ENCODE measurements around the gene AAK1.

The AAK1 gene

GRCh38 chr2:69566669-69567068 is 76.9 kb downstream of the AAK1 start:
- DNase-seq (ENCODE audit: low read depth, low spot score) = no peak
- H3K9me3 ChIP-seq (ENCODE audit: insufficient read depth, low read length) = no peaks in the 10 kb centered on the region
- H3K4me1 ChIP-seq (ENCODE audit: insufficient read depth, insufficient read length) = no peaks in the 10 kb centered on the region
- no peaks in the 10 kb centered on the region for H3K27me3 ChIP-seq (ENCODE audit: insufficient read depth, insufficient read length)
- H3K4me3 ChIP-seq (ENCODE audit: insufficient read length, low read depth) = no peak overlapping the region
- no peak overlapping the region for H3K9ac ChIP-seq (ENCODE audit: insufficient read length, low read depth)
- peaks cover 8% of the 10 kb centered on the region for H3K36me3 ChIP-seq (ENCODE audit: insufficient read depth, insufficient read length, low read length)
- TF ChIP-seq SUZ12 (IDR thresholded peaks at IDR 0.05; ENCODE audit: extremely low read depth, insufficient read depth, insufficient read length) (no peak), YY1 (IDR thresholded peaks at IDR 0.05; ENCODE audit: insufficient read depth, insufficient read length) (no peak), ZNF274 (IDR thresholded peaks at IDR 0.05; ENCODE audit: low read depth, low read length) (no peak)

DNA sequence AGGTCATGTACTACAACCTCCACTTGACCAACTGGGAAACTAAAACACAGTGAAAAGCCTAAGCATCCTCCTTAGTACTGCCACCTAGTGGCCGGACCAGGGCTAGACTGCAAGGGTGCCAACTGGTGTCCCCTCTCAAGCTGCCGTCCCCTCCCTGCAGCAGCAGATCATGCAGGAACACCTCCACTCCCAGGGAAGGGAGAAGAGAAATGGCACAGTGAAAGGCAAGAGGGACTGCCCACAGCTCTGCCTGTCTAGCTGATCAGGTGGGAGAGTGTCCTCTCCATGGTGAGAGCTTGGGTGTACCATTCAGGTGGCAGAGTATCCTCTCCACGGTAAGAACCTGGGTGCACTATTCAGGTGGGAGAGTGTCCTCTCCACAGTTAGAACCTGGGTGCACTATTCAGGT is 78.1 kb downstream of the AAK1 start:
- no peaks in the 10 kb centered on the region for H3K4me1 ChIP-seq (ENCODE audit: insufficient read depth, insufficient read length)
- H3K9ac ChIP-seq (ENCODE audit: insufficient read length, low read depth) = no peak overlapping the region
- DNase-seq (ENCODE audit: low read depth, low spot score) = peak; percentile 68
- no peaks in the 10 kb centered on the region for H3K9me3 ChIP-seq (ENCODE audit: insufficient read depth, low read length)
- no peak for TF ChIP-seq YY1 (IDR thresholded peaks at IDR 0.05; ENCODE audit: insufficient read depth, insufficient read length)
- no peak for TF ChIP-seq ZNF274 (IDR thresholded peaks at IDR 0.05; ENCODE audit: low read depth, low read length)
- no peak for TF ChIP-seq SUZ12 (IDR thresholded peaks at IDR 0.05; ENCODE audit: extremely low read depth, insufficient read depth, insufficient read length)
- peaks cover 8% of the 10 kb centered on the region for H3K36me3 ChIP-seq (ENCODE audit: insufficient read depth, insufficient read length, low read length)
- H3K4me3 ChIP-seq (ENCODE audit: insufficient read length, low read depth) = no peak overlapping the region
- no peaks in the 10 kb centered on the region for H3K27me3 ChIP-seq (ENCODE audit: insufficient read depth, insufficient read length)

DNA sequence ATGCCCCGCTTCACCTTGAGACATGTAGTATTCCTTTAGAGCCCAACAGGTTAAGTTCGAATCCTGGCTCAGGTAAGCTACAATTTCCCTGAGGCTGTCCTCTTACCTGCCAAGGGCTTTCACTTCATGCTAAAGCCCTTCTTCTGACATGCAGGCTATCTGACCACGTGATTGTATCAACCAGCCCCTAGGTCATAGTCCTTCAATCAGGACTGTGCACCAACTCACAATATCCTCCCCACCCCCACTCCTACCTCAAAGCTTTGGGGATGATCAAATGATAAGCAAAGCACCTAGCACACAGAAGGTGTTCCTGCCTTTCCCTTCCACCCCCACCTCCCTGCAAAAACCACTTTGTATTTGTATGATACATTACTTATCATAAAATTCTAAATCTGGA is 78.9 kb downstream of the AAK1 start:
- Histone ChIP-seq H3K9me3 (ENCODE audit: insufficient read depth, low read length) (no peaks in the 10 kb centered on the region), H3K36me3 (ENCODE audit: insufficient read depth, insufficient read length, low read length) (peaks cover 8% of the 10 kb centered on the region), H3K27me3 (ENCODE audit: insufficient read depth, insufficient read length) (no peaks in the 10 kb centered on the region), H3K4me3 (ENCODE audit: insufficient read length, low read depth) (no peak overlapping the region), H3K4me1 (ENCODE audit: insufficient read depth, insufficient read length) (no peaks in the 10 kb centered on the region), H3K9ac (ENCODE audit: insufficient read length, low read depth) (no peak overlapping the region)
- no peak for DNase-seq (ENCODE audit: low read depth, low spot score)
- no peak for TF ChIP-seq YY1 (IDR thresholded peaks at IDR 0.05; ENCODE audit: insufficient read depth, insufficient read length)
- no peak for TF ChIP-seq ZNF274 (IDR thresholded peaks at IDR 0.05; ENCODE audit: low read depth, low read length)
- TF ChIP-seq SUZ12 (IDR thresholded peaks at IDR 0.05; ENCODE audit: extremely low read depth, insufficient read depth, insufficient read length) = no peak

GRCh38 chr2:69563021-69563420 is 80.5 kb downstream of the AAK1 start:
- Histone ChIP-seq H3K4me1 (ENCODE audit: insufficient read depth, insufficient read length) (no peaks in the 10 kb centered on the region), H3K36me3 (ENCODE audit: insufficient read depth, insufficient read length, low read length) (peaks cover 8% of the 10 kb centered on the region), H3K9ac (ENCODE audit: insufficient read length, low read depth) (no peak overlapping the region), H3K4me3 (ENCODE audit: insufficient read length, low read depth) (no peak overlapping the region), H3K27me3 (ENCODE audit: insufficient read depth, insufficient read length) (no peaks in the 10 kb centered on the region), H3K9me3 (ENCODE audit: insufficient read depth, low read length) (no peaks in the 10 kb centered on the region)
- no peak for TF ChIP-seq SUZ12 (IDR thresholded peaks at IDR 0.05; ENCODE audit: extremely low read depth, insufficient read depth, insufficient read length)
- TF ChIP-seq YY1 (IDR thresholded peaks at IDR 0.05; ENCODE audit: insufficient read depth, insufficient read length) = no peak
- no peak for TF ChIP-seq ZNF274 (IDR thresholded peaks at IDR 0.05; ENCODE audit: low read depth, low read length)
- no peak for DNase-seq (ENCODE audit: low read depth, low spot score)

GRCh38 chr2:69561101-69561500 is 82.4 kb downstream of the AAK1 start:
- peaks cover 8% of the 10 kb centered on the region for H3K36me3 ChIP-seq (ENCODE audit: insufficient read depth, insufficient read length, low read length)
- H3K4me3 ChIP-seq (ENCODE audit: insufficient read length, low read depth) = no peak overlapping the region
- H3K9me3 ChIP-seq (ENCODE audit: insufficient read depth, low read length) = no peaks in the 10 kb centered on the region
- DNase-seq (ENCODE audit: low read depth, low spot score) = no peak
- no peaks in the 10 kb centered on the region for H3K4me1 ChIP-seq (ENCODE audit: insufficient read depth, insufficient read length)
- no peaks in the 10 kb centered on the region for H3K27me3 ChIP-seq (ENCODE audit: insufficient read depth, insufficient read length)
- no peak overlapping the region for H3K9ac ChIP-seq (ENCODE audit: insufficient read length, low read depth)
- TF ChIP-seq ZNF274 (IDR thresholded peaks at IDR 0.05; ENCODE audit: low read depth, low read length) = no peak
- no peak for TF ChIP-seq SUZ12 (IDR thresholded peaks at IDR 0.05; ENCODE audit: extremely low read depth, insufficient read depth, insufficient read length)
- TF ChIP-seq YY1 (IDR thresholded peaks at IDR 0.05; ENCODE audit: insufficient read depth, insufficient read length) = no peak

GRCh38 chr2:69560147-69560482 is 83.4 kb downstream of the AAK1 start:
- H3K36me3 ChIP-seq (ENCODE audit: insufficient read depth, insufficient read length, low read length) = peaks cover under 1% of the 10 kb centered on the region
- DNase-seq (ENCODE audit: low read depth, low spot score) = no peak
- H3K4me1 ChIP-seq (ENCODE audit: insufficient read depth, insufficient read length) = no peaks in the 10 kb centered on the region
- H3K9me3 ChIP-seq (ENCODE audit: insufficient read depth, low read length) = no peaks in the 10 kb centered on the region
- H3K4me3 ChIP-seq (ENCODE audit: insufficient read length, low read depth) = no peak overlapping the region
- no peak overlapping the region for H3K9ac ChIP-seq (ENCODE audit: insufficient read length, low read depth)
- no peaks in the 10 kb centered on the region for H3K27me3 ChIP-seq (ENCODE audit: insufficient read depth, insufficient read length)
- TF ChIP-seq ZNF274 (IDR thresholded peaks at IDR 0.05; ENCODE audit: low read depth, low read length) (no peak), SUZ12 (IDR thresholded peaks at IDR 0.05; ENCODE audit: extremely low read depth, insufficient read depth, insufficient read length) (no peak), YY1 (IDR thresholded peaks at IDR 0.05; ENCODE audit: insufficient read depth, insufficient read length) (no peak)

GRCh38 chr2:69559442-69560146 is 83.9 kb downstream of the AAK1 start:
- Histone ChIP-seq H3K9ac (ENCODE audit: insufficient read length, low read depth) (no peak overlapping the region), H3K4me3 (ENCODE audit: insufficient read length, low read depth) (no peak overlapping the region), H3K9me3 (ENCODE audit: insufficient read depth, low read length) (no peaks in the 10 kb centered on the region), H3K36me3 (ENCODE audit: insufficient read depth, insufficient read length, low read length) (peaks cover 4% of the 10 kb centered on the region), H3K4me1 (ENCODE audit: insufficient read depth, insufficient read length) (no peaks in the 10 kb centered on the region), H3K27me3 (ENCODE audit: insufficient read depth, insufficient read length) (no peaks in the 10 kb centered on the region)
- DNase-seq (ENCODE audit: low read depth, low spot score) = peak; percentile 60
- TF ChIP-seq ZNF274 (IDR thresholded peaks at IDR 0.05; ENCODE audit: low read depth, low read length) (no peak), SUZ12 (IDR thresholded peaks at IDR 0.05; ENCODE audit: extremely low read depth, insufficient read depth, insufficient read length) (no peak), YY1 (IDR thresholded peaks at IDR 0.05; ENCODE audit: insufficient read depth, insufficient read length) (no peak)

Measured in NT2/D1 (cell line).